Measurements from ENCODE around the gene GFI1B.

GRCh38 chr9:132997591-132997990 is 19.1 kb downstream of the GFI1B start:
- TF ChIP-seq POLR2A (IDR thresholded peaks at IDR 0.05): no peak
- TF ChIP-seq CTCF (IDR thresholded peaks at IDR 0.05): no peak
